SU-DHL-6 (cell line): ENCODE results near the gene DAPK1.

ENCODE experiments used
- H2AFZ ChIP-seq: fragments of 200-600 bp; sonication (generic); 2 replicates; pipeline ENCODE4 v1.6.1; 2014; ENCODE audit warnings: low read depth, mild to moderate bottlenecking, moderate library complexity, mixed read lengths, antibody characterized with exemption, low read length; ENCODE audit not compliant: severe bottlenecking
- H3F3A ChIP-seq: fragments of 200-600 bp; shearing (Covaris generic); 2 replicates; pipeline ENCODE4 v1.6.0; 2016; ENCODE audit warnings: antibody characterized with exemption, mild to moderate bottlenecking; ENCODE audit not compliant: insufficient read depth
- H3K27ac ChIP-seq: fragments of 200-600 bp; sonication (generic); 2 replicates; pipeline ENCODE4 v1.5.1; 2016; ENCODE audit warnings: low read depth, mild to moderate bottlenecking, low read length, moderate library complexity, mixed read lengths
- H3K27me3 ChIP-seq: fragments of 200-600 bp; sonication (generic), shearing (Covaris generic); 2 replicates; pipeline ENCODE4 v1.6.0; 2014; ENCODE audit warnings: mild to moderate bottlenecking, low read length
- H3K36me3 ChIP-seq: fragments of 200-600 bp; sonication (generic); 2 replicates; pipeline ENCODE4 v1.6.1; 2014; ENCODE audit warnings: mild to moderate bottlenecking, low read length, mixed read lengths
- H3K4me2 ChIP-seq: fragments of 300-600, 200-600 bp; shearing (Covaris generic), sonication (generic); 2 replicates; pipeline ENCODE4 v1.6.0; 2014; ENCODE audit warnings: low read length, low read depth, mild to moderate bottlenecking; ENCODE audit not compliant: poor library complexity, severe bottlenecking
- H3K4me3 ChIP-seq: fragments of 200-600 bp; sonication (generic); 2 replicates; pipeline ENCODE4 v1.5.1; 2014; ENCODE audit warnings: antibody characterized with exemption, low read length, mild to moderate bottlenecking, mixed read lengths; ENCODE audit not compliant: insufficient read depth, poor library complexity, severe bottlenecking
- H3K79me2 ChIP-seq: fragments of 200-600 bp; sonication (generic); 2 replicates; pipeline ENCODE4 v1.6.1; 2014; ENCODE audit warnings: mild to moderate bottlenecking, low read length, moderate library complexity; ENCODE audit not compliant: insufficient read depth
- H3K9ac ChIP-seq: fragments of 200-600 bp; sonication (generic); 2 replicates; pipeline ENCODE4 v1.7.0; 2014; ENCODE audit warnings: mild to moderate bottlenecking, low read length
- H3K9me2 ChIP-seq: fragments of 200-600 bp; sonication (generic); replicated peaks from 2 replicates; pipeline ENCODE4 v1.6.1; 2014; ENCODE audit warnings: low read length; ENCODE audit not compliant: insufficient read depth
- H3K9me3 ChIP-seq: fragments of 200-600 bp; sonication (generic); 2 replicates; pipeline ENCODE4 v1.6.1; 2014; ENCODE audit warnings: low read length, mixed read lengths; ENCODE audit not compliant: insufficient read depth
- H4K20me1 ChIP-seq: fragments of 200-600 bp; sonication (generic); 2 replicates; pipeline ENCODE4 v1.6.1; 2014; ENCODE audit warnings: low read depth, mild to moderate bottlenecking, antibody characterized with exemption, low read length, moderate library complexity, mixed read lengths
- EZH2phosphoT487 ChIP-seq: fragments of 200-600 bp; sonication (generic), shearing (Covaris generic); conservative IDR thresholded peaks from 2 replicates; pipeline ENCODE4 v1.6.1; 2018; ENCODE audit warnings: mild to moderate bottlenecking, antibody characterized with exemption, low read length, moderate library complexity, mixed read lengths
- TF ChIP-seq, protein P1 (sequence below): fragments of 200-600 bp; sonication (generic); IDR thresholded peaks from one replicate; pipeline ENCODE4 v1.5.1; 2017; ENCODE audit warnings: antibody characterized with exemption, mild to moderate bottlenecking, low read length, moderate library complexity; ENCODE audit not compliant: insufficient read depth, poor library complexity, severe bottlenecking

DAPK1 gene

DNA sequence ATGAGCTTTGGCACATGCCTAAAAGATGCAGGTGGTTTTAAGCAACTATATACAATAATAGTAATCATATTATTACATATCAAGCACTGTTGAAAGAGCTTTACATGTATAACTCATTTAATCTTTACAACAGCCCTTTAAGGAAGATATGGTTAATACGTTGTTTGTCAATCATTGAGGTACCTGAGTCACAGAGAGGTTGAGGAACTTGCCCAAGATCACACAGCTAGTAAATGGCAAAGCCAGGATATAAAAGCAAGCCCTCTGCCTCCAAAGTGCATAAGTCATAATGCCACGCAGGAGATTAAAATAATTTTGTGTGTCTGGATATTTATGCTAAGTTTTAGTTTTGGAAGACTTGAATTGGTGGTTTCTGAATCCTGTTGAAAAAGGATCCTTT, 90.2 kb downstream of the DAPK1 start:
- Histone ChIP-seq H4K20me1 (no peaks in the 10 kb centered on the region), H3F3A (no peaks in the 10 kb centered on the region), H3K9ac (no peak overlapping the region), H2AFZ (no peak overlapping the region), H3K4me2 (no peak overlapping the region), H3K9me2 (no peaks in the 10 kb centered on the region), H3K79me2 (no peaks in the 10 kb centered on the region), H3K27me3 (no peaks in the 10 kb centered on the region), H3K36me3 (no peaks in the 10 kb centered on the region), H3K27ac (no peak overlapping the region), H3K9me3 (no peaks in the 10 kb centered on the region), H3K4me3 (no peak overlapping the region)
- no peak for TF ChIP-seq EZH2phosphoT487
- TF ChIP-seq, protein P1, sequence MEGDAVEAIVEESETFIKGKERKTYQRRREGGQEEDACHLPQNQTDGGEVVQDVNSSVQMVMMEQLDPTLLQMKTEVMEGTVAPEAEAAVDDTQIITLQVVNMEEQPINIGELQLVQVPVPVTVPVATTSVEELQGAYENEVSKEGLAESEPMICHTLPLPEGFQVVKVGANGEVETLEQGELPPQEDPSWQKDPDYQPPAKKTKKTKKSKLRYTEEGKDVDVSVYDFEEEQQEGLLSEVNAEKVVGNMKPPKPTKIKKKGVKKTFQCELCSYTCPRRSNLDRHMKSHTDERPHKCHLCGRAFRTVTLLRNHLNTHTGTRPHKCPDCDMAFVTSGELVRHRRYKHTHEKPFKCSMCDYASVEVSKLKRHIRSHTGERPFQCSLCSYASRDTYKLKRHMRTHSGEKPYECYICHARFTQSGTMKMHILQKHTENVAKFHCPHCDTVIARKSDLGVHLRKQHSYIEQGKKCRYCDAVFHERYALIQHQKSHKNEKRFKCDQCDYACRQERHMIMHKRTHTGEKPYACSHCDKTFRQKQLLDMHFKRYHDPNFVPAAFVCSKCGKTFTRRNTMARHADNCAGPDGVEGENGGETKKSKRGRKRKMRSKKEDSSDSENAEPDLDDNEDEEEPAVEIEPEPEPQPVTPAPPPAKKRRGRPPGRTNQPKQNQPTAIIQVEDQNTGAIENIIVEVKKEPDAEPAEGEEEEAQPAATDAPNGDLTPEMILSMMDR: no peak

DNA sequence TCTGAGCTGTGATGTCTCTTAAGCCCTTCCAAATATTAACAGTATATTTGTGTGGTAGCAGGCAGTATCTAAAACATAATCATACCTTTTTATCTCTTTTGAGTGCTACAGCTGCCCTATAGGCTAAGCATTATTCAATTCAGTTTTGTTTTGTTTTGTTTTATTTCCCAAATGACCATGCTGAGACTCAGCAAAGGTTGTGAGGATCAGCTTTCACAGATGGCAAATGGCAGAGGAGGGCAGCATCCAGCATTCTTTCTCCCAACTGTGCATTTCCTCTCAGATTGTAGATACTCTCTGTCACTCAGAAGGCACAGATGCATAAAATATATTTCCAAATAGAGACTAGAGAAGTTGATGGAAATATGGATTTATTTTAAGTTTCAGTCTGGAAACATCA, 90.7 kb downstream of the DAPK1 start:
- Histone ChIP-seq H3K27ac (no peak overlapping the region), H3F3A (no peaks in the 10 kb centered on the region), H3K4me3 (no peak overlapping the region), H3K9me2 (no peaks in the 10 kb centered on the region), H3K79me2 (no peaks in the 10 kb centered on the region), H2AFZ (no peak overlapping the region), H3K9ac (no peak overlapping the region), H3K9me3 (no peaks in the 10 kb centered on the region), H3K27me3 (no peaks in the 10 kb centered on the region), H4K20me1 (no peaks in the 10 kb centered on the region), H3K4me2 (no peak overlapping the region), H3K36me3 (no peaks in the 10 kb centered on the region)
- TF ChIP-seq, protein P1: no peak
- no peak for TF ChIP-seq EZH2phosphoT487

DNA sequence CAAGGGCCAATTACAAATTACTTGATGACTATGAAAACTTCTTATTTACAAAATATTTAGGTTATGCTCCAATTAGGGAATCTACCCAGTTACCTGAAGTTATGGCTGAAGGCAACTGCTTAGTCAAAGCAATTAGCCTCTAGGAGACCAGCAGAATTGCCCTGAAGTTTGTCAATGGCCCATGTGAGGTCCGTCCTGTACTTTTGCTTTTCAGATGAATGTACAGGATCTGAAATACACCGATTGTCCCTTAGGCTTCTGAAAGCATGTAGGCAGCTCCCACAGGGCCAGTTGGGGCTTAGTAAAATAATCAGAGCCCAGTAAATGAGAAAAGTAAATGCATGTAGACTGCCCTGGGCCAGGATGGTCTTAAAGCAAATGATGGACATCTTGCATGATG, 93.3 kb downstream of the DAPK1 start:
- Histone ChIP-seq H3K9me2 (no peaks in the 10 kb centered on the region), H3K36me3 (no peaks in the 10 kb centered on the region), H2AFZ (no peak overlapping the region), H3F3A (no peaks in the 10 kb centered on the region), H4K20me1 (no peaks in the 10 kb centered on the region), H3K4me2 (no peak overlapping the region), H3K27ac (no peak overlapping the region), H3K9me3 (no peaks in the 10 kb centered on the region), H3K79me2 (no peaks in the 10 kb centered on the region), H3K27me3 (no peaks in the 10 kb centered on the region), H3K4me3 (no peak overlapping the region), H3K9ac (no peak overlapping the region)
- TF ChIP-seq EZH2phosphoT487: no peak
- TF ChIP-seq, protein P1: no peak
